HG03025 (cell line): ENCODE measurements around the gene KRTAP10-4.
"Not testable (repeated sequence)": the region's sequence is repeated elsewhere in the genome, so short reads cannot be mapped to it uniquely, and the experiment has no call there.

Experiments
- ATAC-seq: cut with Tn5 transposase; IDR thresholded peaks from one replicate; pipeline ENCODE4 v1.9.1; 2021; ENCODE audit warnings: mild to moderate bottlenecking, moderate library complexity; ENCODE audit not compliant: unreplicated experiment, low FRiP score

KRTAP10-4 gene

GRCh38 chr21:44593598-44594405, 20.3 kb downstream of the KRTAP10-4 start:
- ATAC-seq = no peak

- no peak for ATAC-seq
Observed at GRCh38 chr21:44594406-44594916, 20.9 kb downstream of the KRTAP10-4 start.

DNA sequence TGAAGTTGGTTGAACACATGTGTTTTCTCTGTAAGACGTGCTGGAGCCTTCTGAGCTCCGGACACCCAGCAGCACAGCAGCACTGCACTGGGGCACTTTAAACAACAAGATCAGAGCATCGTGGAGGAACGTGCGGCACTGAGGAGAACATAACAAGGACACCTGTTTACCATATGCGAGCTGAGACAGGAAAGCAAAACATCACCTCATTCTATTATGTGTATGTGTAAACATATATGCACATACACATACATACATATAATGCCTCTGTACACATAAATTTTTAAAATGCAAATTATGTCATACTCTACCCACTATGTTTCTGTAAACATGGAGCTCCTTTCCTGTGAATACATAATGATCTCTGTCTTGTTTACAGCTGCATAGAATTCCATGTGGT, 22.0 kb downstream of the KRTAP10-4 start:
- no peak for ATAC-seq

DNA sequence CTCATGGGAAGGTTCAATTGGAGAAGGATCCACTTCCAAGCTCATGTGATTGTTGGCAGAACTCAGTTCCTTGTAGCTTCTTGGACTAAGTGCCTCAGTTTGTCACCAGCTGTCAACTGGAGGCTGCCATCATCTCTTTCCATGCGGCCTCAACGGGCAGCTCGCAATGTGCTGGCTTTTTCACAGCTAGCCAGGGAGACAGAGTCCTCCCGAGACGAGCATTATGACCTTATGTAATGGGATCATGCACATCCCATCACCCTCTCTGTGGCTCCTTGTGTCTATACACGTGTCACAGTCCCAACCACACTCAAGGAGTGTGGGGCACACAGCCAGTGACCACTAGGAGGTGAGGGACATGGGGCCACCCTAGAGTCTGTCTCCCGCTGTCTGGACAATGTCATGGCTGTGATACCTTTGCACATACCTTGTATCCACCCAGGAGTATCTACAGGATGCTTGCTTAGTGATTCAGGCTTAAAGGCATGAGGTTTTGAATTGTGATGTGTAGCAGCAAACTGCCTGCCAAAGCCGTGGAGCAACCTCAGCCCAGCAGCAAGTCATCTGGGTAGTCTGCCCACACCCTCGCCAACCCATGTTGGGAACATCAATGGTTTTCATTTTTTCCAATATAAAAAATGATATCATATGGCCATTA, 22.7 kb downstream of the KRTAP10-4 start:
- no peak for ATAC-seq

DNA sequence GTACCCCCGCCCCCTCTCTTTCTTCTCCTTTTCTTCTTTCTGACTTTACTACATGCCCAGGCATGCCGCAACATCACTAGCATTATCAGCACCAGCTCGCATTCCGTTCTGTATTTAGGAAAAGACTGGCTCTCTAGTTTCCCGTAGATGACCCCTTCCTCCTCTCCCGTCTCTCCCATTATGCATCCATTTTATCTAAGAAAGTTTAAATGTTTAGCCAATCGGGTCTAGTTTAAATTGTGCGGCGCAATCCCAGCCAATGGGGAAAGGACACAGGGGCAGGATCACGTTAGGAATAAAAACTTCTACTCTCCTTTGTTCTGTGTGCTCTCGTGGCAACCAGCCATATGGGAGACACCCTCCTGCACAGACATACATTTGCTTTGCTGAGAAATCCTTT, 24.5 kb downstream of the KRTAP10-4 start:
- ATAC-seq = no peak

- ATAC-seq = no peak
Observed at GRCh38 chr21:44599264-44600029, 25.9 kb downstream of the KRTAP10-4 start.

- not testable (repeated sequence) for ATAC-seq
Observed at GRCh38 chr21:44600118-44600978, 26.8 kb downstream of the KRTAP10-4 start, which contains the start of gene KRTAP10-7. TSS of gene KRTAP10-7 (plus strand) at chr21:44600597. CDS start at chr21:44600622, 25 bp downstream.

DNA sequence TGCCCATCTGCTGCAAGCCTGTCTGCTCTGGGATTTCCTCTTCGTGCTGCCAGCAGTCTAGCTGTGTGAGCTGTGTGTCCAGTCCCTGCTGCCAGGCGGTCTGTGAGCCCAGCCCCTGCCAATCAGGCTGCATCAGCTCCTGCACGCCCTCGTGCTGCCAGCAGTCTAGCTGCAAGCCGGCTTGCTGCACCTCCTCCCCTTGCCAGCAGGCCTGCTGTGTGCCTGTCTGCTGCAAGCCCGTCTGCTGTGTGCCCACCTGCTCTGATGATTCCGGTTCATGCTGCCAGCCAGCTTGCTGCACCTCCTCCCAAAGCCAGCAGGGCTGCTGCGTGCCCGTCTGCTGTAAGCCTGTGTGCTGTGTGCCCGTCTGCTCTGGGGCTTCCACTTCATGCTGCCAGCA, 27.6 kb downstream of the KRTAP10-4 start:
- ATAC-seq = not testable (repeated sequence)

DNA sequence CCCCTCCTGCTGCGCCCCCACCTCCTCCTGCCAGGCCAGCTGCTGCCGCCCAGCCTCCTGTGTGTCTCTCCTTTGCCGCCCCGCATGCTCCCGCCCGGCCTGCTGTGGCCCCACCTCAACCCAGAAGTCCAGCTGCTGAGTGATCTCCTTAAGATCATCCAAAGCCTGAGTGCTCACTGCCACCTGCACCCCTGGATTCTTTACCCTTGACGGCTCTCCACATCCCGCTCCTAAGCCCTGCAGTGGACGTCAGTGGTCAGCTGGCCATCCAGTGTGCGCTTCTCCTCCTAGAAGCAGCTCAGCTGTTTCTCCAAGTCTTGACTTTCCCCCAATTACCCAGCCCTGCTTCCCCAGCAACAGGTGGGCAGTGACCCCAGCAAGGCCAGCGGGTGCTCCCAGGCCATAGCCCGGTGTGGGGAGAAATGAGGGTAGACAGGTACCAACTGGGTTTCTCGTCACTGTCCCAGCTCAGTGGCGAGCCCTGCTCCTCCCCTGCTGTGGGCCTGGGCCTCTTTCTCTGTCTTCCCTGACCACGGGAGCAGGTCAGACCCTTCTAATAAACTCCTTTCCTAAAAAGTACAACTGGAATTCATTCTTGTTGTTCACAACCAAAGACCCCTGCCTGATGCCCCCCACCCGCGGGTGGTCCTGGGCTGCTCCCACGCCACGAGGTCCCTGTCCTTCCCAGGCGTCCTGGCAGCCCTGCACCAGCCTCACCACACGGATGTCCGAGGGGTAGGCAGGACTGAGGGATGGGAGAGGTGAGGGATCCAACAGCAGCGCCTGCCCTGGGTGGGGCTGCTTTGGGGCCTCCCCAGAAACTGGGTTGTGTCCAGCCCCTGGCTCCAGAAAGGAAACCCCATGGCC, 28.3 kb downstream of the KRTAP10-4 start:
- ATAC-seq = no peak

- no peak for ATAC-seq
Observed at GRCh38 chr21:44602463-44602850, 28.9 kb downstream of the KRTAP10-4 start.

DNA sequence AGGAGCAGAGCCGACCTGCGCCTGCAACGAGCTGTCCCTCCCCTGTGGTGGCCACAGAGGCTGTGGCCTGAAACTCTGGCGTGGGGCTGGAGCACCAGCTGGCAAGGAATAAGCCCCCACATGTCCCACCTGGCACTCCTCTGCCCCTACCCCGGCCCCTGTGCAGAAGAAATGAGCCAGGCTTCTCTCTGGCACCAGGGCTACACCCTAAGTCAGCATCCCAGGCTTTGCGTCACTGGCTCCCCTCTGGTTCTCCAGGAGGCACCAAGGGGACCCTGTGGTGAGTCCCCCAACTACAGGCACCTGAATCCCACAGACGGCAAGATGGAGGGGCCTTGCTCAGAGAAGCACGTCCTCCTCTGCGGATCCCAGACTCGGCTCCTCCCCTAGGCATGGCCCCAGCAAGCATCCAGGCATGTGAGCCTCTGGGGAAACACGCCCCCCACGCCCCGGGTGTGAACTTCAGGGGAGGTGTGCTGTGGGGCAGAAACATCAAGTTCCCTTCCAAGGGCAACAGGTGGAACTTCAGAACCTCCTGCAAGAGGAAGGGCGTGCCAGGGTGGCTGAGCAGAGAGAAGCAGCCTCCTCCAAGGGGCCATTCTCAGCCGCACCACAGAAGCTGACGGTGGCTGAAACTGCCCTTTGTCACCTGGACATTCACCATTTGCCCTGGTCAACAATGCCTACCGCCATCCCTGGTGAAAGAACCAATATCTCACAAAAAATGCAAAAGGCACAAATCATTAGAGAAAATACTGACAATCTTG, 29.8 kb downstream of the KRTAP10-4 start:
- no peak for ATAC-seq

DNA sequence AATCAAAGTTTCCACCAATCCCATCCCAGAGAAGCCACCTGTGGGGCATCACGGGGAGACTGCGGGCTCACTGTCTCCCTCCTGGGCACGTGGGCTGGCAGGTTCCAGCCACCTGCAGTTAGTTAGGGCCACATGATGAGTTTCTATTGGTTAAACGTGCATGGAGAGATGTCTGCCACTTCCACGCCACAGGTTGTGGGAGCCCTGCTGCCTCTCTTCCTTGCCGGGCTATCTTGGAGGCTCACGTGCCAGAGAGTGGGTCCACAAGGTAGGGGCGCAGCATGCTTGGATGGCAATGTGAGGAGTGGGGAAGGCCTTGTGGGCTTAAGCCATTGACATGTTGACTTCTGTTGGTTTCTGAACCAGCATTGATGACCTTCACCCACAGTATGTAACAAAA, 30.4 kb downstream of the KRTAP10-4 start:
- ATAC-seq = no peak

DNA sequence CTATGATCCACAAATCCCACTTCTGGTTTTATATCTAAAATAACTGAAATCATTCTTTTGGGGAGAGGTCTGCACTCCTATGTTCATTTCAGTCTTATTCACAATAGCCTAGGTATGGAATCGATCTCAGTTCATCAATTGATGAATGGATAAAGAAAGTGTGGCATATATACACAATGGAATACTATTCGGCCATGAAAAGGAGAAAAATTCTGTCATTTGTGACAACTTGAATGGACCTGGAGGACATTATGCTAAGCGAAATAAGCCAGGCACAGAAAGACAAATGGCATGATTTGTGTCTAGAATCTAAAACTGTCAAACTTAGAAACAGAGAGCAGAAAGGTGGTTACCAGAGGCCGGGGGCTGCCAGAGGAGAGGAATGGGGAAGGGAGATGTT, 33.0 kb downstream of the KRTAP10-4 start:
- no peak for ATAC-seq

- ATAC-seq = no peak
Observed at GRCh38 chr21:44609193-44609592, 35.7 kb downstream of the KRTAP10-4 start.

DNA sequence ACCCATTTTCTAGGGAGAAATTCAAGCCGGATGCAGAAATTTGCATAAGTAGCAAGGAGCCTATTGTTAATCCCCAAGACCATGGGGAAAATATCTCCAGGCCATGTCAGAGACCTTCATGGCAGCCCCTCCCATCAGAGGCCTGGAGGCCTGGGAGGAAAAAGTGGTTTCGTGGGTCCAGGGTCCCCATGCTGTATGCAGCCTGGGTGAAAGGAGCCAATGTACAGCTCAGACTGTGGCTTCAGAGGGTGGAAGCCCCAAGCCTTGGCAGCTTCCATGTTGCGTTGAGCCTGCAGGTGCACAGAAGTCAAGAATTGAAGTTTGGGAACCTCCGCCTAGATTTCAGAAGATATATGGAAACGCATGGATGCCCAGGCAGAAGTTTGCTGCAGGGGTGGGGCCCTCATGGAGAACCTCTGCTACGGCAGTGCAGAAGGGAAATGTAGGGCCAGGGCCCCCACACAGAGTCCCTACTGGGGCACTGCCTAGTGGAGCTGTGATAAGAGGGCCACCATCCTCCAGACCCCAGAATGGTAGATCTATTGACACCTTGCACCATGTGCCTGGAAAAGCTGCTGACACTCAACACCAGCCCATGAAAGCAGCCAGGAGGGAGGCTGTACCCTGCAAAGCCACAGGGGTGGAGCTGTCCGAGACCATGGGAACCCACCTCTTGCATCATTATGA, 36.8 kb downstream of the KRTAP10-4 start:
- ATAC-seq = not testable (repeated sequence)

- ATAC-seq = no peak
Observed at GRCh38 chr21:44611551-44611950, 38.0 kb downstream of the KRTAP10-4 start.

GRCh38 chr21:44612029-44612486, 38.5 kb downstream of the KRTAP10-4 start, which contains the start of gene KRTAP10-8:
TSS of gene KRTAP10-8 (plus strand) at chr21:44612079. CDS start at chr21:44612101, 22 bp downstream.
- ATAC-seq = no peak
